PFSK-1 (cell line): ENCODE data around the gene IFNK.

Source experiments
- FOXP2 ChIP-seq: optimal IDR thresholded peaks from 2 replicates; pipeline ENCODE3; 2011; ENCODE audit warnings: borderline replicate concordance, control low read depth, inconsistent platforms; ENCODE audit not compliant: insufficient read depth; ENCODE audit errors: extremely low read length, extremely low read depth
- POLR2AphosphoS5 ChIP-seq: IDR thresholded peaks from 2 replicates; pipeline ENCODE4 v1.6.1; 2012; ENCODE audit warnings: low read depth, mild to moderate bottlenecking, control low read depth, low read length, moderate library complexity
- SIN3A ChIP-seq: IDR thresholded peaks from 2 replicates; pipeline ENCODE4 v1.6.1; 2012; ENCODE audit warnings: mild to moderate bottlenecking, low read length, moderate library complexity, borderline replicate concordance; ENCODE audit not compliant: insufficient read depth
- TAF1 ChIP-seq: IDR thresholded peaks from 2 replicates; pipeline ENCODE4 v1.6.1; 2012; ENCODE audit warnings: low read length, control low read depth, borderline replicate concordance; ENCODE audit not compliant: insufficient read depth
- TF ChIP-seq, protein P1 (sequence below), 2 experiments: IDR thresholded peaks; 2 replicates each; pipeline versions ENCODE4 v1.6.1 to v1.8.0; 2011 to 2012; ENCODE audit warnings: low read depth in 2 of 2, low read length in 2 of 2, control low read depth in 1 of 2, inconsistent platforms in 1 of 2, mild to moderate bottlenecking in 1 of 2, moderate library complexity in 1 of 2; ENCODE audit not compliant: insufficient read depth in 1 of 2

DNA sequence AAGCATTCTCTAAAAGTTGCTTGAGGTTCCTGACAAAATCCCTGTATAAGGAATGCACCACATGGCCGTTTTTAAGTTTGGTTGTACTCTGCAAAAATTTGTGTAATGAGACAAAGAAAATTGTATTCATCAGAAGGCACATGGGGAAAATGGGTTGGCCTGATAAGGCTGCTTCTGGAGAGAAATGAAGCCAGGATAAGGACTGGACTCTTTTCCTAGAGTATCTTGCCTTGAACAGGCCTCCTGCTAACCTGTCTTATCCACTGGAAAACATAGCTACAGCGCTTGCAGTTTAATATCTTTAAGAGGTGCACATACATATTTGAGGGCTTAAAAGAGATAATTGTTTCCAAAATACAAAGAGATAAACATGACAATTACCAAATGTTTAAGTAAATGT is 41.4 kb upstream of the IFNK start:
- TF ChIP-seq, protein P1, sequence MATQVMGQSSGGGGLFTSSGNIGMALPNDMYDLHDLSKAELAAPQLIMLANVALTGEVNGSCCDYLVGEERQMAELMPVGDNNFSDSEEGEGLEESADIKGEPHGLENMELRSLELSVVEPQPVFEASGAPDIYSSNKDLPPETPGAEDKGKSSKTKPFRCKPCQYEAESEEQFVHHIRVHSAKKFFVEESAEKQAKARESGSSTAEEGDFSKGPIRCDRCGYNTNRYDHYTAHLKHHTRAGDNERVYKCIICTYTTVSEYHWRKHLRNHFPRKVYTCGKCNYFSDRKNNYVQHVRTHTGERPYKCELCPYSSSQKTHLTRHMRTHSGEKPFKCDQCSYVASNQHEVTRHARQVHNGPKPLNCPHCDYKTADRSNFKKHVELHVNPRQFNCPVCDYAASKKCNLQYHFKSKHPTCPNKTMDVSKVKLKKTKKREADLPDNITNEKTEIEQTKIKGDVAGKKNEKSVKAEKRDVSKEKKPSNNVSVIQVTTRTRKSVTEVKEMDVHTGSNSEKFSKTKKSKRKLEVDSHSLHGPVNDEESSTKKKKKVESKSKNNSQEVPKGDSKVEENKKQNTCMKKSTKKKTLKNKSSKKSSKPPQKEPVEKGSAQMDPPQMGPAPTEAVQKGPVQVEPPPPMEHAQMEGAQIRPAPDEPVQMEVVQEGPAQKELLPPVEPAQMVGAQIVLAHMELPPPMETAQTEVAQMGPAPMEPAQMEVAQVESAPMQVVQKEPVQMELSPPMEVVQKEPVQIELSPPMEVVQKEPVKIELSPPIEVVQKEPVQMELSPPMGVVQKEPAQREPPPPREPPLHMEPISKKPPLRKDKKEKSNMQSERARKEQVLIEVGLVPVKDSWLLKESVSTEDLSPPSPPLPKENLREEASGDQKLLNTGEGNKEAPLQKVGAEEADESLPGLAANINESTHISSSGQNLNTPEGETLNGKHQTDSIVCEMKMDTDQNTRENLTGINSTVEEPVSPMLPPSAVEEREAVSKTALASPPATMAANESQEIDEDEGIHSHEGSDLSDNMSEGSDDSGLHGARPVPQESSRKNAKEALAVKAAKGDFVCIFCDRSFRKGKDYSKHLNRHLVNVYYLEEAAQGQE (IDR thresholded peaks at IDR 0.05; ENCODE audit: insufficient read depth in 1 of 2, low read depth in 2 of 2, low read length in 2 of 2): no peak
- no peak for TF ChIP-seq POLR2AphosphoS5
- no peak for TF ChIP-seq SIN3A
- no peak for TF ChIP-seq FOXP2
- TF ChIP-seq TAF1: no peak
